ENCODE data around the gene NUP98.
"Not testable (repeated sequence)": the region's sequence is repeated elsewhere in the genome, so short reads cannot be mapped to it uniquely, and the experiment has no call there.

The NUP98 gene

GRCh38 chr11:3825473-3826154 lies 28.3 kb upstream of the NUP98 start:
- DNase-seq, result no peak

GRCh38 chr11:3824714-3825472 lies 27.5 kb upstream of the NUP98 start:
- DNase-seq, result peak; percentile 2

- no peak for DNase-seq
These were observed 26.6 kb upstream of the NUP98 start for GRCh38 chr11:3823762-3824506.

GRCh38 chr11:3823303-3823702 lies 25.9 kb upstream of the NUP98 start:
- no peak for DNase-seq

GRCh38 chr11:3822312-3822711 lies 25.0 kb upstream of the NUP98 start:
- DNase-seq, result no peak

- no peak for DNase-seq
These were observed 23.6 kb upstream of the NUP98 start for GRCh38 chr11:3820971-3821370.

GRCh38 chr11:3817181-3817800 lies 19.9 kb upstream of the NUP98 start:
- no peak for DNase-seq

GRCh38 chr11:3816673-3817072 lies 19.3 kb upstream of the NUP98 start:
- DNase-seq, result no peak

GRCh38 chr11:3815845-3816244 lies 18.5 kb upstream of the NUP98 start:
- DNase-seq, result no peak

GRCh38 chr11:3814832-3815231 lies 17.5 kb upstream of the NUP98 start:
- DNase-seq, result not testable (repeated sequence)

- no peak for DNase-seq
These were observed 13.6 kb upstream of the NUP98 start for GRCh38 chr11:3810951-3811350.

GRCh38 chr11:3810446-3810845 lies 13.1 kb upstream of the NUP98 start:
- no peak for DNase-seq

GRCh38 chr11:3809624-3809928 lies 12.2 kb upstream of the NUP98 start:
- DNase-seq, result no peak

- peak; percentile 30 for DNase-seq
These were observed 11.7 kb upstream of the NUP98 start for GRCh38 chr11:3808861-3809623.

- peak; percentile 83 for DNase-seq
These were observed 10.8 kb upstream of the NUP98 start, which contains the start of gene PGAP2 for GRCh38 chr11:3807909-3808860. PGAP2 (plus strand) TSS chr11:3808560; CDS start chr11:3811260, 2,700 bp downstream.

- DNase-seq, result no peak
These were observed 6.6 kb upstream of the NUP98 start for GRCh38 chr11:3803726-3804495.

- no peak for DNase-seq
These were observed 4.8 kb upstream of the NUP98 start for GRCh38 chr11:3802011-3802790.

- no peak for DNase-seq
These were observed 2.5 kb upstream of the NUP98 start for GRCh38 chr11:3799873-3800272.

- no peak for DNase-seq
These were observed 1.8 kb upstream of the NUP98 start for GRCh38 chr11:3799143-3799542.

- DNase-seq, result no peak
These were observed 489 bp downstream of the NUP98 start for GRCh38 chr11:3796801-3797328.
